HepG2 (cell line): ENCODE measurements around the gene HSD3B7. TPM values are rescaled to one million over a fixed set of nuclear protein-coding genes. Genes with fewer than 3 reads are reported as not detected.

Experiments used
- ATAD3A ChIP-seq: sonication (generic); formaldehyde crosslinking; IDR thresholded peaks from 2 replicates; pipeline ENCODE4 v1.4.0; 2020; ENCODE audit warnings: missing genetic modification reagents
- BORCS8-MEF2B ChIP-seq: sonication (generic); formaldehyde crosslinking; IDR thresholded peaks from 2 replicates; pipeline ENCODE4 v1.8.0; 2022; ENCODE audit warnings: mild to moderate bottlenecking, missing genetic modification reagents
- HNF4A ChIP-seq: sonication (generic); formaldehyde crosslinking; IDR thresholded peaks from 2 replicates; pipeline ENCODE4 v1.4.0; 2020; ENCODE audit warnings: missing genetic modification reagents
- PRMT3 ChIP-seq: sonication (generic); formaldehyde crosslinking; IDR thresholded peaks from 2 replicates; pipeline ENCODE4 v1.8.1; 2022; ENCODE audit warnings: low read depth, mild to moderate bottlenecking, moderate library complexity, missing genetic modification reagents, borderline replicate concordance
- TP53 ChIP-seq: sonication (generic); formaldehyde crosslinking; conservative IDR thresholded peaks from 2 replicates; pipeline ENCODE4 v1.4.0; 2020; ENCODE audit warnings: missing genetic modification reagents
- ZBTB20 ChIP-seq: sonication (generic); formaldehyde crosslinking; IDR thresholded peaks from 2 replicates; pipeline ENCODE4 v1.8.1; 2023; ENCODE audit warnings: missing genetic modification reagents, low read depth, mild to moderate bottlenecking, borderline replicate concordance
- ZFP1 ChIP-seq: IDR thresholded peaks from 2 replicates; pipeline ENCODE4 v1.6.1; 2016
- ZNF264 ChIP-seq: sonication (generic); formaldehyde crosslinking; IDR thresholded peaks from 2 replicates; pipeline ENCODE4 v1.4.0; 2020; ENCODE audit warnings: missing genetic modification reagents
- ZNF33B ChIP-seq: sonication (generic); formaldehyde crosslinking; IDR thresholded peaks from 2 replicates; pipeline ENCODE4 v1.5.1; 2020; ENCODE audit warnings: mild to moderate bottlenecking, missing genetic modification reagents
- ZNF652 ChIP-seq: IDR thresholded peaks from 2 replicates; pipeline ENCODE4 v1.6.1; 2016; ENCODE audit warnings: low read depth, borderline replicate concordance
- ZNF782 ChIP-seq: sonication (generic); formaldehyde crosslinking; IDR thresholded peaks from 2 replicates; pipeline ENCODE4 v1.4.0; 2020; ENCODE audit warnings: missing genetic modification reagents, mild to moderate bottlenecking, borderline replicate concordance
- ZSCAN9 ChIP-seq: IDR thresholded peaks from 2 replicates; pipeline ENCODE4 v1.6.1; 2016; ENCODE audit warnings: borderline replicate concordance
- polyA plus RNA-seq, 8 experiments: library from polyadenylated mRNA; depleted of rRNA in 3 of 8; stranded (reverse) in 7 of 8; unstranded in 1 of 8; fragments of >200 nt; fragmentation: Illumina TruSeq in 4 of 8; extraction: Trizol in 4 of 8; gene quantifications; 2 replicates each; pipeline versions ENCODE4 v1.2.1 to v1.2.3, GENCODE V29; 2011 to 2016; ENCODE audit warnings: low read depth in 4 of 8, missing spikeins in 1 of 8, mixed read lengths in 1 of 8; ENCODE audit not compliant: insufficient read depth in 1 of 8
- total RNA-seq, 5 experiments: library from RNA; depleted of rRNA; stranded (reverse); fragments of >200 nt; fragmentation: Illumina TruSeq; extraction: Trizol; gene quantifications; 2 replicates each; pipeline ENCODE4 v1.2.3, GENCODE V29; 2016; ENCODE audit warnings: low read depth in 1 of 5
- TF ChIP-seq, protein P1 (sequence below): sonication (generic); formaldehyde crosslinking; conservative IDR thresholded peaks from 2 replicates; pipeline ENCODE4 v1.4.0; 2020; ENCODE audit warnings: missing genetic modification reagents
- TF ChIP-seq, protein P2 (sequence below): sonication (generic); formaldehyde crosslinking; conservative IDR thresholded peaks from 2 replicates; pipeline ENCODE4 v1.5.0; 2020; ENCODE audit warnings: missing genetic modification reagents
- TF ChIP-seq, protein P3 (sequence below): sonication (generic); formaldehyde crosslinking; IDR thresholded peaks from 2 replicates; pipeline ENCODE4 v1.5.0; 2020; ENCODE audit warnings: missing genetic modification reagents, mild to moderate bottlenecking, borderline replicate concordance
- TF ChIP-seq, protein P4 (sequence below): sonication (generic); formaldehyde crosslinking; IDR thresholded peaks from 2 replicates; pipeline ENCODE4 v1.4.0; 2020; ENCODE audit warnings: mild to moderate bottlenecking, low read depth, missing genetic modification reagents
- TF ChIP-seq, protein P5 (sequence below): sonication (generic); formaldehyde crosslinking; IDR thresholded peaks from 2 replicates; pipeline ENCODE4 v1.8.0; 2022; ENCODE audit warnings: missing genetic modification reagents, mild to moderate bottlenecking, borderline replicate concordance
- TF ChIP-seq, protein P6 (sequence below): sonication (generic); formaldehyde crosslinking; IDR thresholded peaks from 2 replicates; pipeline ENCODE4 v1.4.0; 2020; ENCODE audit warnings: missing genetic modification reagents
- TF ChIP-seq, protein P7 (sequence below): sonication (generic); formaldehyde crosslinking; IDR thresholded peaks from 2 replicates; pipeline ENCODE4 v1.5.0; 2020; ENCODE audit warnings: missing genetic modification reagents

HSD3B7 gene
- total and polyA plus RNA-seq, 2 of the 13 experiments (the other 11 are each of a cell fraction or from before 2014, with no cell fraction given) = 32.9 to 69.7 TPM

DNA sequence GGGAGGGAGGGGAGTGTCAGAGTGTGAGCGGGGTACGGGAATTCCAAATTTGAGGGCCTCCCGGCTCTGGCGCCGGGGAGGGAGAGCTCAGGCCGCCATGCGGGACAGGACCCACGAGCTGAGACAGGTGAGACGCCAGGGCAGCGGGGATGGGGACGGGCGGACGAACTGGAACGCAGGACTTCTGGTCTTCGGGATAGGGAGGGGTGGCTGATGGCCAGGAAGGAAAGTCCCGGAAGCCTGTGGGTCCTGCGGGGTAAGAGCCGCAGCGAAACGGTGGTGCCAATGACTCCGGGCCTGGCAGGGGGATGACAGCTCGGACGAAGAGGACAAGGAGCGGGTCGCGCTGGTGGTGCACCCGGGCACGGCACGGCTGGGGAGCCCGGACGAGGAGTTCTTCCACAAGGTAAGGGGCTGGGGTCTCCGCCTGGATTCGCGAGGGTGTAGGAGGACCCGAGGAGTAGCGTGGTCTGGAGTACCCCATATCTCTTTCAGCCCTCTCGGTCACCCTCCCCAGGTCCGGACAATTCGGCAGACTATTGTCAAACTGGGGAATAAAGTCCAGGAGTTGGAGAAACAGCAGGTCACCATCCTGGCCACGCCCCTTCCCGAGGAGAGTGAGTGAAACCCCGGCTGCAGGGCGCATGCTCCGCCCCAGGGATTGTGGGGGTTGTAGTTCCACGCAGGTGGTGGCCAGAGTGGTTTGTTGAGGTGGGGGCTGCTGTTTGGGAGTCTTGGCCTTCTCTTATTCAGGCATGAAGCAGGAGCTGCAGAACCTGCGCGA lies 48.9 kb downstream of the HSD3B7 start (continued):
- TF ChIP-seq, protein P1, sequence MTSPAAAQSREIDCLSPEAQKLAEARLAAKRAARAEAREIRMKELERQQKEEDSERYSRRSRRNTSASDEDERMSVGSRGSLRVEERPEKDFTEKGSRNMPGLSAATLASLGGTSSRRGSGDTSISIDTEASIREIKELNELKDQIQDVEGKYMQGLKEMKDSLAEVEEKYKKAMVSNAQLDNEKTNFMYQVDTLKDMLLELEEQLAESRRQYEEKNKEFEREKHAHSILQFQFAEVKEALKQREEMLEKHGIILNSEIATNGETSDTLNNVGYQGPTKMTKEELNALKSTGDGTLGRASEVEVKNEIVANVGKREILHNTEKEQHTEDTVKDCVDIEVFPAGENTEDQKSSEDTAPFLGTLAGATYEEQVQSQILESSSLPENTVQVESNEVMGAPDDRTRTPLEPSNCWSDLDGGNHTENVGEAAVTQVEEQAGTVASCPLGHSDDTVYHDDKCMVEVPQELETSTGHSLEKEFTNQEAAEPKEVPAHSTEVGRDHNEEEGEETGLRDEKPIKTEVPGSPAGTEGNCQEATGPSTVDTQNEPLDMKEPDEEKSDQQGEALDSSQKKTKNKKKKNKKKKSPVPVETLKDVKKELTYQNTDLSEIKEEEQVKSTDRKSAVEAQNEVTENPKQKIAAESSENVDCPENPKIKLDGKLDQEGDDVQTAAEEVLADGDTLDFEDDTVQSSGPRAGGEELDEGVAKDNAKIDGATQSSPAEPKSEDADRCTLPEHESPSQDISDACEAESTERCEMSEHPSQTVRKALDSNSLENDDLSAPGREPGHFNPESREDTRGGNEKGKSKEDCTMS = no peak
- no peak; the same call in 1 of the 2 replicates for TF ChIP-seq TP53 (CRISPR knock-in tag)
- TF ChIP-seq, protein P2, sequence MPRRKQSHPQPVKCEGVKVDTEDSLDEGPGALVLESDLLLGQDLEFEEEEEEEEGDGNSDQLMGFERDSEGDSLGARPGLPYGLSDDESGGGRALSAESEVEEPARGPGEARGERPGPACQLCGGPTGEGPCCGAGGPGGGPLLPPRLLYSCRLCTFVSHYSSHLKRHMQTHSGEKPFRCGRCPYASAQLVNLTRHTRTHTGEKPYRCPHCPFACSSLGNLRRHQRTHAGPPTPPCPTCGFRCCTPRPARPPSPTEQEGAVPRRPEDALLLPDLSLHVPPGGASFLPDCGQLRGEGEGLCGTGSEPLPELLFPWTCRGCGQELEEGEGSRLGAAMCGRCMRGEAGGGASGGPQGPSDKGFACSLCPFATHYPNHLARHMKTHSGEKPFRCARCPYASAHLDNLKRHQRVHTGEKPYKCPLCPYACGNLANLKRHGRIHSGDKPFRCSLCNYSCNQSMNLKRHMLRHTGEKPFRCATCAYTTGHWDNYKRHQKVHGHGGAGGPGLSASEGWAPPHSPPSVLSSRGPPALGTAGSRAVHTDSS = no peak
- TF ChIP-seq ZFP1 = no peak
- TF ChIP-seq ZNF33B (CRISPR knock-in tag) = no peak
- TF ChIP-seq ZBTB20 (CRISPR knock-in tag) = no peak
- peak; percentile 85; the same call in 1 of the 2 replicates for TF ChIP-seq ZNF782 (CRISPR knock-in tag)
- no peak for TF ChIP-seq PRMT3
- TF ChIP-seq, protein P3, sequence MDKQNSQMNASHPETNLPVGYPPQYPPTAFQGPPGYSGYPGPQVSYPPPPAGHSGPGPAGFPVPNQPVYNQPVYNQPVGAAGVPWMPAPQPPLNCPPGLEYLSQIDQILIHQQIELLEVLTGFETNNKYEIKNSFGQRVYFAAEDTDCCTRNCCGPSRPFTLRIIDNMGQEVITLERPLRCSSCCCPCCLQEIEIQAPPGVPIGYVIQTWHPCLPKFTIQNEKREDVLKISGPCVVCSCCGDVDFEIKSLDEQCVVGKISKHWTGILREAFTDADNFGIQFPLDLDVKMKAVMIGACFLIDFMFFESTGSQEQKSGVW = no peak
- no peak for TF ChIP-seq ATAD3A (CRISPR knock-in tag)
- TF ChIP-seq HNF4A (CRISPR knock-in tag) = peak; percentile 82
- TF ChIP-seq, protein P4, sequence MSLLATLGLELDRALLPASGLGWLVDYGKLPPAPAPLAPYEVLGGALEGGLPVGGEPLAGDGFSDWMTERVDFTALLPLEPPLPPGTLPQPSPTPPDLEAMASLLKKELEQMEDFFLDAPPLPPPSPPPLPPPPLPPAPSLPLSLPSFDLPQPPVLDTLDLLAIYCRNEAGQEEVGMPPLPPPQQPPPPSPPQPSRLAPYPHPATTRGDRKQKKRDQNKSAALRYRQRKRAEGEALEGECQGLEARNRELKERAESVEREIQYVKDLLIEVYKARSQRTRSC (CRISPR knock-in tag) = no peak
- TF ChIP-seq ZNF264 (CRISPR knock-in tag) = peak; percentile 74; the same call in 1 of the 2 replicates
- TF ChIP-seq, protein P5, sequence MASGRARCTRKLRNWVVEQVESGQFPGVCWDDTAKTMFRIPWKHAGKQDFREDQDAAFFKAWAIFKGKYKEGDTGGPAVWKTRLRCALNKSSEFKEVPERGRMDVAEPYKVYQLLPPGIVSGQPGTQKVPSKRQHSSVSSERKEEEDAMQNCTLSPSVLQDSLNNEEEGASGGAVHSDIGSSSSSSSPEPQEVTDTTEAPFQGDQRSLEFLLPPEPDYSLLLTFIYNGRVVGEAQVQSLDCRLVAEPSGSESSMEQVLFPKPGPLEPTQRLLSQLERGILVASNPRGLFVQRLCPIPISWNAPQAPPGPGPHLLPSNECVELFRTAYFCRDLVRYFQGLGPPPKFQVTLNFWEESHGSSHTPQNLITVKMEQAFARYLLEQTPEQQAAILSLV (CRISPR knock-in tag) = no peak
- TF ChIP-seq, protein P6, sequence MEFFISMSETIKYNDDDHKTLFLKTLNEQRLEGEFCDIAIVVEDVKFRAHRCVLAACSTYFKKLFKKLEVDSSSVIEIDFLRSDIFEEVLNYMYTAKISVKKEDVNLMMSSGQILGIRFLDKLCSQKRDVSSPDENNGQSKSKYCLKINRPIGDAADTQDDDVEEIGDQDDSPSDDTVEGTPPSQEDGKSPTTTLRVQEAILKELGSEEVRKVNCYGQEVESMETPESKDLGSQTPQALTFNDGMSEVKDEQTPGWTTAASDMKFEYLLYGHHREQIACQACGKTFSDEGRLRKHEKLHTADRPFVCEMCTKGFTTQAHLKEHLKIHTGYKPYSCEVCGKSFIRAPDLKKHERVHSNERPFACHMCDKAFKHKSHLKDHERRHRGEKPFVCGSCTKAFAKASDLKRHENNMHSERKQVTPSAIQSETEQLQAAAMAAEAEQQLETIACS (CRISPR knock-in tag) = no peak
- TF ChIP-seq ZNF652 (CRISPR knock-in tag) = peak; percentile 11; the same call in 1 of the 2 replicates
- peak; percentile 74; the same call in 1 of the 2 replicates for TF ChIP-seq ZSCAN9 (CRISPR knock-in tag)
- TF ChIP-seq, protein P7, sequence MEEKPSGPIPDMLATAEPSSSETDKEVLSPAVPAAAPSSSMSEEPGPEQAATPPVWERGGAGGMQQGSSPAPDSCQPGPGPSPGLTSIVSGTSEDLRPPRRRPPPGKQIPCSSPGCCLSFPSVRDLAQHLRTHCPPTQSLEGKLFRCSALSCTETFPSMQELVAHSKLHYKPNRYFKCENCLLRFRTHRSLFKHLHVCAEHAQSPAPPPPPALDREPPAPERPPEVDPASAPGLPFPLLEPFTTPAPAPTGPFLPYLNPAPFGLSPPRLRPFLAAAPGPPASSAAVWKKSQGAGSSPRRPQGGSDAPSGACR (CRISPR knock-in tag) = 0 out of 2 replicates have a peak, but pooled peaks have one; percentile 10
- TF ChIP-seq BORCS8-MEF2B (CRISPR knock-in tag) = peak; percentile 21; the same call in 1 of the 2 replicates
